Neural cell (in vitro differentiated cells): ENCODE data around the gene HPGD.

ENCODE experiments used
- CTCF ChIP-seq: fragments of 450-650 bp; IDR thresholded peaks from 2 replicates; pipeline ENCODE4 v1.5.1; 2014; ENCODE audit warnings: antibody characterized with exemption, mild to moderate bottlenecking, moderate library complexity; ENCODE audit not compliant: poor library complexity, severe bottlenecking
- EP300 ChIP-seq: fragments of 450-650 bp; conservative IDR thresholded peaks from 2 replicates; pipeline ENCODE4 v1.6.1; 2014; ENCODE audit warnings: antibody characterized with exemption, mild to moderate bottlenecking, moderate library complexity; ENCODE audit not compliant: poor library complexity, severe bottlenecking
- EZH2 ChIP-seq: fragments of 200-600, 300-800 bp; shearing (Covaris generic), sonication (generic); IDR thresholded peaks from 2 replicates; pipeline ENCODE4 v1.6.1; 2014; ENCODE audit warnings: antibody characterized with exemption, low read length, borderline replicate concordance, mild to moderate bottlenecking; ENCODE audit not compliant: insufficient read depth, poor library complexity, severe bottlenecking
- POLR2AphosphoS5 ChIP-seq: IDR thresholded peaks from 2 replicates; pipeline ENCODE4 v1.6.1; 2012
- TAF1 ChIP-seq: IDR thresholded peaks from 2 replicates; pipeline ENCODE4 v1.6.1; 2012; ENCODE audit warnings: low read depth

- no peak for TF ChIP-seq CTCF
- TF ChIP-seq POLR2AphosphoS5, result no peak
- no peak for TF ChIP-seq TAF1
- no peak for TF ChIP-seq EZH2
- TF ChIP-seq EP300, result no peak
These were observed 23.0 kb upstream of the HPGD start for GRCh38 chr4:174545268-174545667.
